ENCODE results near the gene NDUFAF2.
"Not testable (repeated sequence)": the region's sequence is repeated elsewhere in the genome, so short reads cannot be mapped to it uniquely, and the experiment has no call there.

The NDUFAF2 gene

GRCh38 chr5:61050292-61050691, 105.3 kb downstream of the NDUFAF2 start:
- no peak for DNase-seq (ENCODE audit: low spot score)

GRCh38 chr5:61051267-61051666, 106.3 kb downstream of the NDUFAF2 start:
- no peak for DNase-seq (ENCODE audit: low spot score)

- DNase-seq (ENCODE audit: low spot score): no peak
These were observed 107.9 kb downstream of the NDUFAF2 start for GRCh38 chr5:61052882-61053281.

GRCh38 chr5:61053937-61054336, 108.9 kb downstream of the NDUFAF2 start:
- DNase-seq (ENCODE audit: low spot score): no peak

DNA sequence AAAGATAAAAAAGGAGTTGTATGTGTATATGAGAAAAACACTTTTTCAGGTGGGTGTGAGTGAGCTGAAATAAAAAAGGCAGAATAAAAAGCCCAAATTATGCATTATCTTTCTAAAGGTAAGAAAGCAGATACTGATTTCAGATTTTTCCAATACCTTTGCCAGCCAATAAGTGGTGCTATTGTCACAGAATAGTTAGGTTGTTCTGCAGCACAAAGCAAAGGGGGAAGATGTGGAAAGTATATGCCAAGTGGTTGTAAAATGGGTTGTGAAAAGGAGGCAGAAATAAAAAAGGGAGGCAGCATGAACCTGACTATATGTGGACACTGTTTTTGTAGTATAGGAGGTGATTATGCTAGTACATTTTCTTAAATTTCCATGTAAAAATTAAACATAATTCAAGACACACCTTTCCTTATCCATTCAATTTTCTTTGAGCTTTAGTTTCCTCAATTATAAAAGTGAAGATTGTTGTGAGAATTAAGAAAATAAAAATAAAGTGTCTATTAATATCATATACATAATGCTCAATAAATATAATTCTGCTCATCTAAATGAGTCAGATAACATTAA, 110.5 kb downstream of the NDUFAF2 start:
- DNase-seq (ENCODE audit: low spot score): peak; percentile 49

DNA sequence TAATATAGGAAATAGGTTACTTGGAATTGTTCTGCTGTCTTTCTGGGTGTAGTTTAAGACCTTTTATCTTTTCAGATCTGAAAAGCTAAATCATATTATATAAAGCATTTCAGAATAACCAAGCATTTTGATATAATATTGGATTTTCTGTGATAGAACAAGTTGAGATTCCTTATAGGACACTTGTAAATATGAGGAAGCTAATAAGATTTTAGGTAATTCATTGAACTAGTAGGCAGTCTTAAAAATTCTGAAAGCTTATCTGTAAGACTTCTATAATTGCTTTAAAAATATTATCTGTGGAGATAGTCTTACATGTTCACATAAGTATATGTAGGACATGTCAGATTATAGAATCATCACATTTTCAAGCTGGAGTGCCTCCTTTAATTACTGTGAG, 114.5 kb downstream of the NDUFAF2 start:
- DNase-seq (ENCODE audit: low spot score): no peak

- no peak for DNase-seq (ENCODE audit: low spot score)
These were observed 124.1 kb downstream of the NDUFAF2 start for GRCh38 chr5:61069150-61069549.

GRCh38 chr5:61071526-61071925, 126.5 kb downstream of the NDUFAF2 start:
- no peak for DNase-seq (ENCODE audit: low spot score)

DNA sequence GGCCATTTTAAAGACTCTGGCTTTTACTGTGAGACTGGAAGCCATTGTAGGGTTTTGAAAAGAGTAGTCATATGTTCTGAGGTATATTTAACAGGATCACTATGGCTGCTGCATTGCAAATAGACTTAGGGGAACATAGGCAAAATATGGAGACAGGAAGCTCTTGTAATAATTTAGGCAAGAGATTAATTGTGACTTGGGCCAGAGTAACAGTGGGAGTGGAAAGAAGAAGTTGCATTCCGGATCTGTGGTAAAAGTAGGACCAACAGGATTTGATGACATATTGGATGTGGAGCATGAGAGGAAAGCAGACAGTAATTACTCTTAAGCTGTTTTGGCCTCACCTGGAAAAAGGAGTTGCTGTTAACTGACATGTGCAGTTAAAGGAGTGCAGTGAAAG, 131.6 kb downstream of the NDUFAF2 start:
- no peak for DNase-seq (ENCODE audit: low spot score)

DNA sequence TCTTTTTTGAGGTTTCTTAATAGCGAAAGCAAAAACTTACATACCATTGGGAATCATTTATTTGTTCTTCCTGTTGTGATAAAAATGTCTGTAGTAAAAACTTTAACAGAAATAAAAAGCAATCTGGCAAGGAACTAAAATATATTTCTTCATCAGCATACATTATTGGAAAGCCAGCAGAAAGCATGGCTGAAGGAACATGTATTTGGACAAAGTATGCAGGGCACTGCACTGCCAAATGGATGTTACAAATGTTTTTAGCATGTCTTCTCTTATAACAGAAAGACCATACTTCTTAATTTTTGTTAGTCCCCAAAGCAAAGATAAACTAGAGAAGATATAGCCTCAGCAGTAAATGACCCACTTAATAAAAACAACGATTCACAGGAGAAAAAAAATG, 136.7 kb downstream of the NDUFAF2 start:
- no peak for DNase-seq (ENCODE audit: low spot score)

DNA sequence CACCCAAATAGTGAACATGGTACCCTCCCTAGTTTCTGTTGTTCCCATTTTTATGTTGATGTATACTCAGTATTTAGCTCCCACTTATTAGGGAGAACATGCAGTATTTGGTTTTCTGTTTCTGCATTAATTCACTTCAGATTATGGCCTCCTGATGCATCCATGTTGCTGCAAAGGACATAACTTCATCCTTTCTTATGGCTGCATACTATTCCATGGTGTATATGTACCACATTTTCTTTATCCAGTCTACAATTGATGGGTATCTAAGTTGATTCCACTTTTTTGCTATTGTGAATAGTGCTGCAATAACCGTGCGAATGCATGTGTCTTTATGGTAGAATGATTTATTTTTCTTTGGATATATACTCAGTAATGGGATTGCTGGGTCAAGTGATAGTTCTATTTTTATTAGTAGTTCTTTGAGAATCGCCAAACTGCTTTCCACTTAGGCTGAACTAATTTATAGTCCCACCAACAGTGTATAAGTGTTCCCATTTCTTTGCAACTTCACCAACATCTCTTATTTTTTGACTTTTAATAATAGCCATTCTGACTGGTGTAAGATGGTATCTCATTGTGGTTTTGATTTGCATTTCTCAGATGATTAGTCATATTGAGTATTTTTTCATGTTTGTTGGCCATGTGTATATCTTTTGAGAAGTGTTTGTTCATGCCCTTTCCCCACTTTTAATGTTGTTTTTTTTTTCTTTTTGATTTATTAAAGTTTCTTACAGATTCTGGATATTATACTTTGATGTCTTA, 137.7 kb downstream of the NDUFAF2 start:
- DNase-seq (ENCODE audit: low spot score): no peak

- no peak for DNase-seq (ENCODE audit: low spot score)
These were observed 139.7 kb downstream of the NDUFAF2 start for GRCh38 chr5:61084658-61085057.

- no peak for DNase-seq (ENCODE audit: low spot score)
These were observed 140.9 kb downstream of the NDUFAF2 start for GRCh38 chr5:61085885-61086284.

GRCh38 chr5:61087921-61088320, 142.9 kb downstream of the NDUFAF2 start:
- DNase-seq (ENCODE audit: low spot score): no peak

DNA sequence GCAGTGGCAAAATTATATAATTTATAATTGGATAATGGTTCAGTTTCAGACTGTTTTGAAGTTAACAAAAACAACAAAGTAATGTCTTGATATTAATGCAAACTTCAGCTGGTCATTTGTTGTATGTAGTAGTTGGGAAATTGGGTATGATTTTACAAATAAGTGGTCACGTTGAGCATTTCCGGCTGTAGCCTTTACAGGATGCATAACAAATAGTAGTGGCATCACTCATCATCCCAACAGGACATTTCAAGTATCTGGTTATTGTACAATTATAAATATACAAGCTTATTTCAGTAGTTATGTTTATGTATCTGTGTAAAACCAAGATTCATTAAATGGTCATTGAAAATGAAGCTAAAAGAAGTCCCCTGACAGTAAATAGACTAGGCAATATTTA, 144.3 kb downstream of the NDUFAF2 start:
- DNase-seq (ENCODE audit: low spot score): no peak

- DNase-seq (ENCODE audit: low spot score): not testable (repeated sequence)
These were observed 148.2 kb downstream of the NDUFAF2 start for GRCh38 chr5:61093046-61093771.

- DNase-seq (ENCODE audit: low spot score): no peak
These were observed 152.5 kb downstream of the NDUFAF2 start for GRCh38 chr5:61097465-61097864.

DNA sequence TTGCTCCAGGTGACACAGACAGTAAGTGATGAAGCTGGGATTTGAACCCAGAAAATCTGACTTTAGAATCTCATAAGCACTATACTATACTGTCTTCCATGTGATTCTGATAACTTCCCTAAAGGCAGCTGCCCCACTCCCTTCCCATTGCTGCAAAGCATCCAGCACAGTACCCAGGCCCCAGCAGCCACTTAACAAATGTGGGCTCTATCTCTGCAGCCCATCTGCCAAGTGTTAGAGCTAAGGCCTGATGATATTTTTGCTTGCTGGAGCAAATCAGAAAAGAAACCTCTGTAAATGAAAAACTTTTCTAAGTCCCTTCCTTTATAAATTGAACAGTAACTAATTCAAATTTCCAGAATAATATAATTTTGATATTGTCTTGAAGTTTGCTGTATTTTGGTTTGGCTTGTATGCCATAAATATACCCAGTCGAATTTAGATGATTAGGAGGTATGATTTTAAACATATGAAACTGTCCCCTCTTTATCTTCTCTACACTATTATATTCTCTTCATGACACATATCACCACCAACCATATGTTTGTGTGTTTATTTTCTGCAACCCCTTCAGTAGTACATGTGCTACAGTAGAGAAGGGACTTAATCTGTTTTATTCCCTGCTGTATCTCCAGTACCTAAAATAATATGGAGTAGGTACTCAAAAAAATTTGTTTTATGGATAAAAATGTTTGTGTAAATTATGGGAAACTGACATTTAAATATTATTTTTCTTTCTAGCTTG, 153.4 kb downstream of the NDUFAF2 start:
- no peak for DNase-seq (ENCODE audit: low spot score)

DNA sequence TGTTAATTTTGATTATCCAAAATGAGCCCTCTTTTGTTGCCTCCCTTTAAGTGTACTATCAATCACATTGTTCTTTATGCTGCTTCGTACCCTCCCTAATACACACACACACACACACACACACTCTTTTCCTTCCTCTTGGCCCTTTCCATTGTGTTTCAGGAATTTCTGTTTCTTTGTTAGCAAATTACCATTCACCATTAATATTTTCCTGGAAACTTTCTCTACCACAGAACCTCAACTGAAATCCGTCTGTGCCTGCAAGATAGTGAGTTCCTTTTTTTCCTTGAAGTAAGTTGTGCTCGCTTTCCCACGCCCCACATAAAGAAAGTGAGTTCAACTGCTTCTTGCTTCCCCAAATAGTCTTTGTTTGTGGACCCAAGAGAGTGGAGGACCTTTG, 155.4 kb downstream of the NDUFAF2 start:
- DNase-seq (ENCODE audit: low spot score): no peak

GRCh38 chr5:61114441-61114840, 169.4 kb downstream of the NDUFAF2 start:
- DNase-seq (ENCODE audit: low spot score): no peak

DNA sequence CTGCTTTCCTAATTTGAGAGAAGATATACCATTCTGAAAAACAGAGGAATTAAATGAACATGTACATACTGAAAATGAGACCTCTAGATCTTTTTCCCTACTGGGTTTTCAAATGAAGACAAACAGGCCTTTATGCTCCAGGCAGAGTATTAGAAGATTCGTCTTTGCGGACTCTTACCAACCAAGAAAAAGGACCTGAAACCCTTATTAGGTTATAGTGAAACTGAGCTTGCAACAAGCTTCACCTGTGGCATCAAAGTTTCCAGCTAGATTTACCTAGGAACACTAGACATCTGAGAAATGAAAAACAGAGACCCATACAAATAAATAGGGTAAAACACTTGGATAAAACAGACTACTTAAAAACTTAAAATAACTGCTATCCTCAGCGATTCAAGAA, 171.0 kb downstream of the NDUFAF2 start:
- no peak for DNase-seq (ENCODE audit: low spot score)

GRCh38 chr5:61119066-61119465, 174.1 kb downstream of the NDUFAF2 start:
- DNase-seq (ENCODE audit: low spot score): no peak

GRCh38 chr5:61120534-61120933, 175.5 kb downstream of the NDUFAF2 start:
- no peak for DNase-seq (ENCODE audit: low spot score)

Data from D341Med (cell line).